ENCODE data around the gene C14orf119. TPM values are rescaled to one million over a fixed set of nuclear protein-coding genes. Genes with fewer than 3 reads are reported as not detected.

C14orf119 gene
- total RNA-seq, 1 experiment from 2014 or later, result 54.5 TPM

DNA sequence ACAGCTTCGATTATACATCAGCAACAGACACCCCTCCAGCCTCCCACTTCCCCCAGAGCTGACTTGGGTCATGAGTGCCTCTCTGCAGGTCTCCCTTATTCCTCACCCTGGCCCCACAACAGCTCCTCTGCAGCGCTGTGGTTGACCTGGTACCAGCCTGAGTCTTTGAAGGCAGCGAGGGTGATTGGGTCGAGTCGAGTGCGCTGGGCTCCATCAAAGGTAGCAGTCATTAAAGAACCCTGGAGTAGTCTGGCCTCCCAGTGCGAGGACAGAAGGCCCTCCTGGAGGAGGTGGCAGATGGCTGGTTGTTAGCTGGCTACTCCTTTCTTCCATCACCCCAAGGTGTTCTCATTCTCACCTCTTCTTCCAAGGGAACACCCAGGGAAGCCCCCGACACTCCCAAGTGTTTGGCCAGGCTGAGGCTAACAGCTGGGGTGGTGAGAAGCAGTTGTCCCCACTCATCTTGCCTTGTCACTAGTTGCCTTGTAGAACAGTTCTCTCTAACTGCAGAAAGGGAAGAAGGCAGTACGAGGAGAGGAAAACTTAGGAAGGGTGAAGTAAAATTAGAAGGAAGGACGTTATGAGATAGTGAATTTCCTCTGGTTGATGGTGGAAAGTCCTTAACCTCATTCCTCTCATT lies 6.8 kb downstream of the C14orf119 start:
- no TSS peak for BruUV-seq (replicated peaks)
- intact Hi-C loops (cut with micrococcal nuclease; ENCODE audit: unreplicated experiment), result no loop called here
- ChIA-PET POLR2A (ENCODE audit: low non-redundant PET) (no interaction called here), CTCF (no interaction called here)
- H3K4me1 ChIP-seq (ENCODE audit: insufficient read depth, low read length, poor library complexity, severe bottlenecking), result peaks cover 16% of the 10 kb centered on the region
- no peaks in the 10 kb centered on the region for H3K27me3 ChIP-seq (replicated peaks; ENCODE audit: insufficient read depth, low read depth, low read length, poor library complexity)
- TF ChIP-seq, protein P1, sequence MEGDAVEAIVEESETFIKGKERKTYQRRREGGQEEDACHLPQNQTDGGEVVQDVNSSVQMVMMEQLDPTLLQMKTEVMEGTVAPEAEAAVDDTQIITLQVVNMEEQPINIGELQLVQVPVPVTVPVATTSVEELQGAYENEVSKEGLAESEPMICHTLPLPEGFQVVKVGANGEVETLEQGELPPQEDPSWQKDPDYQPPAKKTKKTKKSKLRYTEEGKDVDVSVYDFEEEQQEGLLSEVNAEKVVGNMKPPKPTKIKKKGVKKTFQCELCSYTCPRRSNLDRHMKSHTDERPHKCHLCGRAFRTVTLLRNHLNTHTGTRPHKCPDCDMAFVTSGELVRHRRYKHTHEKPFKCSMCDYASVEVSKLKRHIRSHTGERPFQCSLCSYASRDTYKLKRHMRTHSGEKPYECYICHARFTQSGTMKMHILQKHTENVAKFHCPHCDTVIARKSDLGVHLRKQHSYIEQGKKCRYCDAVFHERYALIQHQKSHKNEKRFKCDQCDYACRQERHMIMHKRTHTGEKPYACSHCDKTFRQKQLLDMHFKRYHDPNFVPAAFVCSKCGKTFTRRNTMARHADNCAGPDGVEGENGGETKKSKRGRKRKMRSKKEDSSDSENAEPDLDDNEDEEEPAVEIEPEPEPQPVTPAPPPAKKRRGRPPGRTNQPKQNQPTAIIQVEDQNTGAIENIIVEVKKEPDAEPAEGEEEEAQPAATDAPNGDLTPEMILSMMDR (conservative IDR thresholded peaks at IDR 0.05; ENCODE audit: low read depth, low read length), result no peak
- no peak for TF ChIP-seq EZH2 (IDR thresholded peaks at IDR 0.05; ENCODE audit: borderline replicate concordance, low read depth, low read length, poor library complexity, severe bottlenecking)
- no peaks in the 10 kb centered on the region for H3K9me3 ChIP-seq (ENCODE audit: low read depth, low read length, poor library complexity, severe bottlenecking)
- no peak for DNase-seq (ENCODE audit: low spot score)
- peaks cover 17% of the 10 kb centered on the region for H3K36me3 ChIP-seq (ENCODE audit: insufficient read depth, low read length, poor library complexity, severe bottlenecking)
- no peak overlapping the region for H3K4me3 ChIP-seq (ENCODE audit: low read depth, low read length, poor library complexity, severe bottlenecking)
- H3K27ac ChIP-seq (ENCODE audit: low read depth, low read length, poor library complexity, severe bottlenecking), result no peak overlapping the region

DNA sequence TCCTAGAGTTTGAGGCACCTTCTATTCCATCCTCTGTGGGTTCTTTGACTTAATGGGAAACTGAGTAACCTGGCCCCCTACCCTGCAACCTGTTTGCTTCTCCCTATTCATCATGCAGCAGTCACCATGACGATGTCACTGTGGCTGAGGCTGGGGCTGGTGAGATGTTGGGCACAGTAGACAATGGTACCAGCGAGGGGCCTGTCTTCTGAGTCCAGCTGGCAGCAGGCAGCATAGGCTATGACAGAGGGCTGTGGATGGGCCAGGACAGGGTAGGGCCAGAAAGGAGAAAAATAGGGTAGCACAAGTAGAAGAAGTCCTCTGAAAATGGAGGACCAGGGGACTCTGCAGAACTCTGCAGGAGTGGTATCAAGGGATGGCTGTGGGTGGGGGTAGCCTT lies 7.5 kb downstream of the C14orf119 start:
- Histone ChIP-seq H3K27me3 (replicated peaks; ENCODE audit: insufficient read depth, low read depth, low read length, poor library complexity) (no peaks in the 10 kb centered on the region), H3K4me3 (ENCODE audit: low read depth, low read length, poor library complexity, severe bottlenecking) (no peak overlapping the region), H3K9me3 (ENCODE audit: low read depth, low read length, poor library complexity, severe bottlenecking) (no peaks in the 10 kb centered on the region), H3K4me1 (ENCODE audit: insufficient read depth, low read length, poor library complexity, severe bottlenecking) (peaks cover 15% of the 10 kb centered on the region), H3K27ac (ENCODE audit: low read depth, low read length, poor library complexity, severe bottlenecking) (no peak overlapping the region), H3K36me3 (ENCODE audit: insufficient read depth, low read length, poor library complexity, severe bottlenecking) (peaks cover 12% of the 10 kb centered on the region)
- TF ChIP-seq, protein P1 (conservative IDR thresholded peaks at IDR 0.05; ENCODE audit: low read depth, low read length), result no peak
- TF ChIP-seq EZH2 (IDR thresholded peaks at IDR 0.05; ENCODE audit: borderline replicate concordance, low read depth, low read length, poor library complexity, severe bottlenecking), result no peak
- no peak for DNase-seq (ENCODE audit: low spot score)
- ChIA-PET POLR2A (ENCODE audit: low non-redundant PET) (no interaction called here), CTCF (no interaction called here)
- intact Hi-C loops (cut with micrococcal nuclease; ENCODE audit: unreplicated experiment), result no loop called here
- no TSS peak for BruUV-seq (replicated peaks)

DNA sequence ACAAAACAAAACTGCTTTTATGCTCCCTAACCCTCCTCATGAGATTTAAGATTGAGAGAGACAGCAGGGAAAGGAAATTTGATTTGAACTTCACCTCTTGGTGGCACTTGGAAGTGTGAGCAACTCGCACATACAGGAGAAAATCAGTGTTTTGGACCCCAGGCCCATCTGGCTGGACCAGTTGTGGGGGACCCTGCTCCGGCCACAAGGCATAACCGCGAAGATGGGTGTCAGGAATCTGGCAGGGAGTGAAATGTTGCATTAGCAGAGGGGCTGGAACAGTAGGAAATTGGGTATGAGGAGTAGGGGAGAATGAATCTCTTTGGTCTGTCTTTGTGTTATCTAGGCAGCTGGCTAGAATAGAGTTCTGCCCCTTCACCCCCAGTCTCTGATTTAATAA lies 8.3 kb downstream of the C14orf119 start:
- no peaks in the 10 kb centered on the region for H3K9me3 ChIP-seq (ENCODE audit: low read depth, low read length, poor library complexity, severe bottlenecking)
- H3K27me3 ChIP-seq (replicated peaks; ENCODE audit: insufficient read depth, low read depth, low read length, poor library complexity), result no peaks in the 10 kb centered on the region
- no peak for DNase-seq (ENCODE audit: low spot score)
- no peak overlapping the region for H3K27ac ChIP-seq (ENCODE audit: low read depth, low read length, poor library complexity, severe bottlenecking)
- no peak overlapping the region for H3K4me3 ChIP-seq (ENCODE audit: low read depth, low read length, poor library complexity, severe bottlenecking)
- intact Hi-C loops (cut with micrococcal nuclease; ENCODE audit: unreplicated experiment), result no loop called here
- TF ChIP-seq, protein P1 (conservative IDR thresholded peaks at IDR 0.05; ENCODE audit: low read depth, low read length), result no peak
- no peak for TF ChIP-seq EZH2 (IDR thresholded peaks at IDR 0.05; ENCODE audit: borderline replicate concordance, low read depth, low read length, poor library complexity, severe bottlenecking)
- peaks cover 4% of the 10 kb centered on the region for H3K36me3 ChIP-seq (ENCODE audit: insufficient read depth, low read length, poor library complexity, severe bottlenecking)
- BruUV-seq (replicated peaks), result no TSS peak
- peaks cover 15% of the 10 kb centered on the region for H3K4me1 ChIP-seq (ENCODE audit: insufficient read depth, low read length, poor library complexity, severe bottlenecking)
- ChIA-PET POLR2A (ENCODE audit: low non-redundant PET) (no interaction called here), CTCF (no interaction called here)

Data from A673 (cell line).